Endothelial cell of umbilical vein (primary cell): ENCODE measurements around the gene SPIB. TPM values are rescaled to one million over a fixed set of nuclear protein-coding genes. Genes with fewer than 3 reads are reported as not detected.

Experiments
- BruUV-seq: library from RNA; stranded (reverse); fragments of 400-500 nt; replicated peaks from 2 replicates; lab custom pipeline; 2021; lab: Mats Ljungman, UMichigan
- CTCF ChIA-PET: fragments of 300-600, 350-600 bp; sonication (Branson Sonifier 250); formaldehyde crosslinking; loops from one replicate; lab custom pipeline; 2021; ENCODE audit warnings: antibody characterized with exemption, inconsistent platforms; lab: Charles Lee
- POLR2A ChIA-PET: fragments of 300-600, 350-600 bp; sonication (Branson Sonifier 250); formaldehyde crosslinking; loops from one replicate; lab custom pipeline; 2021; ENCODE audit warnings: antibody characterized with exemption, inconsistent platforms; lab: Charles Lee
- DNase-seq: peaks from one replicate; pipeline ENCODE4 v3.0.0-alpha.2; 2011; ENCODE audit warnings: low read depth, low spot score
- FAIRE-seq: peaks from 2 replicates; lab custom pipeline; 2011; peaks lifted over from hg19 to GRCh38; lab: Jason Lieb, UNC
- H2AFZ ChIP-seq: 2 replicates; pipeline ENCODE4 v1.6.0; 2012; ENCODE audit warnings: low read depth, low read length, control low read depth, inconsistent platforms
- H3K27ac ChIP-seq: 2 replicates; pipeline ENCODE4 v1.5.1; 2011; ENCODE audit warnings: low read depth, mild to moderate bottlenecking, control low read depth, low read length, moderate library complexity; ENCODE audit not compliant: insufficient read depth
- H3K27me3 ChIP-seq, 2 experiments: 2 replicates each; pipeline versions ENCODE4 v1.6.0 to v1.6.1; 2011; ENCODE audit warnings: low read length in 2 of 2, mixed read lengths in 1 of 2; ENCODE audit not compliant: control insufficient read depth in 2 of 2, insufficient read depth in 2 of 2
- H3K36me3 ChIP-seq, 2 experiments: 2 replicates in 1 of 2; 3 replicates in 1 of 2; pipeline ENCODE4 v1.5.1; 2011; ENCODE audit warnings: low read length in 2 of 2, mild to moderate bottlenecking in 1 of 2, moderate library complexity in 1 of 2; ENCODE audit not compliant: control insufficient read depth in 2 of 2, insufficient read depth in 2 of 2; ENCODE audit errors: extremely low read depth in 1 of 2
- H3K4me1 ChIP-seq: 3 replicates; pipeline ENCODE4 v1.5.1; 2011; ENCODE audit warnings: mild to moderate bottlenecking, low read length; ENCODE audit not compliant: control insufficient read depth, insufficient read depth; ENCODE audit errors: extremely low read depth
- H3K4me2 ChIP-seq: 2 replicates; pipeline ENCODE4 v1.6.1; 2011; ENCODE audit warnings: low read length, control low read depth, mixed read lengths; ENCODE audit not compliant: insufficient read depth
- H3K4me3 ChIP-seq, 3 experiments: fragments of 200-600 bp in 1 of 3; sonication (generic), shearing (Covaris generic) in 1 of 3; replicated peaks in 1 of 3; 2 replicates each; pipeline ENCODE4 v1.5.1; 2011 to 2016; ENCODE audit warnings: control low read depth in 3 of 3, low read length in 3 of 3, mild to moderate bottlenecking in 2 of 3, inconsistent platforms in 1 of 3, low read depth in 1 of 3, moderate library complexity in 1 of 3; ENCODE audit not compliant: insufficient read depth in 1 of 3
- H3K79me2 ChIP-seq: 2 replicates; pipeline ENCODE4 v1.6.0; 2012; ENCODE audit warnings: low read length, inconsistent platforms; ENCODE audit not compliant: control insufficient read depth, insufficient read depth
- H3K9ac ChIP-seq: replicated peaks from 2 replicates; pipeline ENCODE3; 2011; ENCODE audit warnings: low read length, control low read depth; ENCODE audit not compliant: insufficient read depth; ENCODE audit errors: extremely low read depth
- H3K9me1 ChIP-seq: replicated peaks from 3 replicates; pipeline ENCODE4 v1.6.0; 2011; ENCODE audit warnings: mild to moderate bottlenecking, low read length; ENCODE audit not compliant: control insufficient read depth, insufficient read depth; ENCODE audit errors: extremely low read depth
- H3K9me3 ChIP-seq: replicated peaks from 2 replicates; pipeline ENCODE4 v1.5.1; 2012; ENCODE audit warnings: low read length, inconsistent platforms; ENCODE audit not compliant: control insufficient read depth, insufficient read depth
- H4K20me1 ChIP-seq: replicated peaks from 2 replicates; pipeline ENCODE3; 2011; ENCODE audit warnings: mild to moderate bottlenecking, low read length; ENCODE audit not compliant: control insufficient read depth, insufficient read depth; ENCODE audit errors: extremely low read depth
- FOS ChIP-seq: IDR thresholded peaks from 2 replicates; pipeline ENCODE4 v1.6.1; 2011; ENCODE audit warnings: mild to moderate bottlenecking, low read length, moderate library complexity, borderline replicate concordance; ENCODE audit not compliant: insufficient read depth
- JUN ChIP-seq: IDR thresholded peaks from 2 replicates; pipeline ENCODE4 v1.6.1; 2011; ENCODE audit warnings: borderline replicate concordance, low read depth; ENCODE audit not compliant: insufficient read length, insufficient read depth
- POLR2A ChIP-seq: IDR thresholded peaks from 2 replicates; pipeline ENCODE4 v1.6.1; 2012; ENCODE audit warnings: low read depth, mild to moderate bottlenecking, control low read depth, low read length
- POLR2AphosphoS5 ChIP-seq: IDR thresholded peaks from 2 replicates; pipeline ENCODE4 v1.6.1; 2012; ENCODE audit warnings: low read depth, mild to moderate bottlenecking, control low read depth, low read length, moderate library complexity; ENCODE audit not compliant: insufficient read depth
- dilution Hi-C: fragments of 300-500 bp; cut with MboI; formaldehyde crosslinking; loops from one replicate; pipeline ENCODE4 v1.15.0; 2019; ENCODE audit warnings: low sequenced_read_pairs; ENCODE audit not compliant: extremely low pct_ligation_motif_present
- intact Hi-C: fragments of 100-400 bp; cut with micrococcal nuclease; formaldehyde crosslinking; loops from one replicate; pipeline ENCODE4 v1.10.0; 2022
- polyA plus RNA-seq, 4 experiments: library from polyadenylated mRNA; depleted of rRNA in 3 of 4; stranded (reverse) in 3 of 4; unstranded in 1 of 4; fragments of >200 nt; gene quantifications; 2 replicates each; pipeline versions ENCODE4 v1.2.1 to v1.2.3, GENCODE V29; 2011 to 2012; ENCODE audit warnings: missing spikeins in 1 of 4
- total RNA-seq: library from RNA; stranded (reverse); gene quantifications from 2 replicates; pipeline ENCODE4 v1.2.3, GENCODE V29; 2021
- TF ChIP-seq, protein P1 (sequence below), 2 donors: IDR thresholded peaks; 1 replicate in 1 of 2; 2 replicates in 1 of 2; pipeline ENCODE4 v1.5.1; 2011; ENCODE audit warnings: low read length in 2 of 2, mild to moderate bottlenecking in 2 of 2, moderate library complexity in 2 of 2, control low read depth in 1 of 2, inconsistent platforms in 1 of 2, low read depth in 1 of 2; ENCODE audit not compliant: insufficient read depth in 1 of 2; ENCODE audit errors: extremely low read depth in 1 of 2
- TF ChIP-seq, protein P2 (sequence below): IDR thresholded peaks from 2 replicates; pipeline ENCODE4 v1.6.1; 2011; ENCODE audit not compliant: insufficient read depth, insufficient read length

SPIB gene
- total and polyA plus RNA-seq, 2 donors (not counting 3 experiments of a cell fraction or from before 2014, with no cell fraction given), result not detected

DNA sequence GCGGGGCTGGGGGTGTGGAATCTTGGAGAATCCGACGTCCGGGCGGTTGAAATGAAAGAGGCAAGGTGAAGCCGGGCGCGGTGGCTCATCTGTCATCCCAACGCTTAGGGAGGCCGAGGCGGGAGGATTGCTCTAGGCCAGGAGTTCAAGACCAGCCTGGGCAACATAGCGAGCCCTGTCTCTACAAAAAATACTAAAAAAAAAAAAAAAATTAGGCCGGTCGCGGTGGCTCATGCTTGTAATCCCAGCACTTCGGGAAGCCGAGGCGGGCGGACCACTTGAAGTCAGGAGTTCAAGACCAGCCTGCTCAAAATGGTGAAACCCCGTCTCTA lies 58.1 kb downstream of the SPIB start:
- BruUV-seq, result no TSS peak
- H2AFZ ChIP-seq, result peak overlapping the region; percentile 93
- peak overlapping the region; percentile 84 to 98 (median 87) for H3K4me3 ChIP-seq
- peaks cover 7% of the 10 kb centered on the region for H3K79me2 ChIP-seq
- H3K27me3 ChIP-seq, result no peaks in the 10 kb centered on the region
- DNase-seq, result no peak
- no peaks in the 10 kb centered on the region for H3K9me1 ChIP-seq
- no peak for TF ChIP-seq JUN
- TF ChIP-seq FOS, result no peak
- no peak for TF ChIP-seq POLR2A
- TF ChIP-seq POLR2AphosphoS5, result no peak
- TF ChIP-seq, protein P1, sequence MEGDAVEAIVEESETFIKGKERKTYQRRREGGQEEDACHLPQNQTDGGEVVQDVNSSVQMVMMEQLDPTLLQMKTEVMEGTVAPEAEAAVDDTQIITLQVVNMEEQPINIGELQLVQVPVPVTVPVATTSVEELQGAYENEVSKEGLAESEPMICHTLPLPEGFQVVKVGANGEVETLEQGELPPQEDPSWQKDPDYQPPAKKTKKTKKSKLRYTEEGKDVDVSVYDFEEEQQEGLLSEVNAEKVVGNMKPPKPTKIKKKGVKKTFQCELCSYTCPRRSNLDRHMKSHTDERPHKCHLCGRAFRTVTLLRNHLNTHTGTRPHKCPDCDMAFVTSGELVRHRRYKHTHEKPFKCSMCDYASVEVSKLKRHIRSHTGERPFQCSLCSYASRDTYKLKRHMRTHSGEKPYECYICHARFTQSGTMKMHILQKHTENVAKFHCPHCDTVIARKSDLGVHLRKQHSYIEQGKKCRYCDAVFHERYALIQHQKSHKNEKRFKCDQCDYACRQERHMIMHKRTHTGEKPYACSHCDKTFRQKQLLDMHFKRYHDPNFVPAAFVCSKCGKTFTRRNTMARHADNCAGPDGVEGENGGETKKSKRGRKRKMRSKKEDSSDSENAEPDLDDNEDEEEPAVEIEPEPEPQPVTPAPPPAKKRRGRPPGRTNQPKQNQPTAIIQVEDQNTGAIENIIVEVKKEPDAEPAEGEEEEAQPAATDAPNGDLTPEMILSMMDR (IDR thresholded peaks at IDR 0.05; ENCODE audit: extremely low read depth in 1 of 2, insufficient read depth in 1 of 2, low read depth in 1 of 2, low read length in 2 of 2), result no peak
- TF ChIP-seq, protein P2, sequence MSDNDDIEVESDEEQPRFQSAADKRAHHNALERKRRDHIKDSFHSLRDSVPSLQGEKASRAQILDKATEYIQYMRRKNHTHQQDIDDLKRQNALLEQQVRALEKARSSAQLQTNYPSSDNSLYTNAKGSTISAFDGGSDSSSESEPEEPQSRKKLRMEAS, result no peak
- POLR2A ChIA-PET, result no interaction called here
- peaks cover 7% of the 10 kb centered on the region for H3K4me1 ChIP-seq
- dilution Hi-C loops, result no loop called here
- peak overlapping the region; percentile 66 for H3K4me2 ChIP-seq
- intact Hi-C loops, result loop anchor here (1.0 to 2.0 kb wide), 3 partner anchors 16 to 120 kb away; partner anchors contain the start of gene JOSD2
- H3K27ac ChIP-seq, result no peak overlapping the region
- peak overlapping the region; percentile 74 for H3K9ac ChIP-seq
- no peaks in the 10 kb centered on the region for H4K20me1 ChIP-seq
- CTCF ChIA-PET, result no interaction called here
- peak; percentile 48 for FAIRE-seq
- H3K9me3 ChIP-seq, result no peaks in the 10 kb centered on the region
- peaks cover 0 to 26% of the 10 kb centered on the region in 2 experiments for H3K36me3 ChIP-seq
